Liver (tissue), 9 donors: Measurements from ENCODE around the gene MIEN1. TPM values are rescaled to one million over a fixed set of nuclear protein-coding genes. Genes with fewer than 3 reads are reported as not detected.
"Not testable (repeated sequence)": the region's sequence is repeated elsewhere in the genome, so short reads cannot be mapped to it uniquely, and the experiment has no call there.

Experiments used
- DNase-seq: peaks from one replicate; pipeline ENCODE4 v3.0.0-alpha.2; 2017; ENCODE audit warnings: low spot score
- H3K27ac ChIP-seq, 2 donors: one replicate each; pipeline ENCODE4 v1.7.0; 2013; ENCODE audit warnings: inconsistent platforms in 2 of 2, low read length in 2 of 2, control low read depth in 1 of 2, low read depth in 1 of 2, mild to moderate bottlenecking in 1 of 2
- H3K27me3 ChIP-seq, 4 donors: one replicate each; pipeline versions ENCODE4 v1.6.1 to v1.7.0; 2013; ENCODE audit warnings: low read length in 3 of 4, inconsistent platforms in 1 of 4, mild to moderate bottlenecking in 1 of 4, moderate library complexity in 1 of 4; ENCODE audit not compliant: control insufficient read depth in 4 of 4, insufficient read depth in 4 of 4
- H3K36me3 ChIP-seq, 4 donors: one replicate each; pipeline versions ENCODE4 v1.6.1 to v1.7.0; 2013; ENCODE audit warnings: low read length in 3 of 4, mild to moderate bottlenecking in 3 of 4, low read depth in 1 of 4, moderate library complexity in 1 of 4; ENCODE audit not compliant: control insufficient read depth in 4 of 4, insufficient read depth in 3 of 4
- H3K4me1 ChIP-seq, 4 donors: one replicate each; pipeline versions ENCODE4 v1.6.1 to v1.7.0; 2013; ENCODE audit warnings: low read length in 3 of 4, mild to moderate bottlenecking in 3 of 4, moderate library complexity in 1 of 4; ENCODE audit not compliant: control insufficient read depth in 4 of 4, insufficient read depth in 4 of 4
- H3K4me3 ChIP-seq, 3 donors: one replicate each; pipeline versions ENCODE4 v1.6.1 to v1.7.0; 2013; ENCODE audit warnings: low read length in 3 of 3, control low read depth in 1 of 3, low read depth in 1 of 3, mild to moderate bottlenecking in 1 of 3
- H3K9ac ChIP-seq, 2 donors: one replicate each; pipeline ENCODE4 v1.7.0; 2013; ENCODE audit warnings: low read length in 2 of 2, mild to moderate bottlenecking in 2 of 2, moderate library complexity in 2 of 2, control low read depth in 1 of 2, low read depth in 1 of 2
- H3K9me3 ChIP-seq, 4 donors: one replicate each; pipeline versions ENCODE4 v1.6.1 to v1.7.0; 2013; ENCODE audit warnings: low read length in 3 of 4; ENCODE audit not compliant: control insufficient read depth in 4 of 4
- ATF3 ChIP-seq: IDR thresholded peaks from 2 replicates; pipeline ENCODE4 v1.6.1; 2016; ENCODE audit warnings: antibody characterized with exemption
- CTCF ChIP-seq: fragments of 150-350 bp; IDR thresholded peaks from 2 replicates; pipeline ENCODE4 v1.5.1; 2017; ENCODE audit warnings: improper control_type of control experiment, low read depth, low read length; ENCODE audit not compliant: missing input control
- FOXA1 ChIP-seq: IDR thresholded peaks from 2 replicates; pipeline ENCODE4 v1.6.1; 2016; ENCODE audit warnings: antibody characterized with exemption
- FOXA2 ChIP-seq: IDR thresholded peaks from 2 replicates; pipeline ENCODE4 v1.6.1; 2016; ENCODE audit warnings: antibody characterized with exemption
- GABPA ChIP-seq, 2 donors: IDR thresholded peaks in 1 of 2; conservative IDR thresholded peaks in 1 of 2; 2 replicates each; pipeline ENCODE4 v1.6.1; 2016; ENCODE audit warnings: antibody characterized with exemption in 2 of 2, mild to moderate bottlenecking in 1 of 2, moderate library complexity in 1 of 2
- HNF4A ChIP-seq, 2 donors: conservative IDR thresholded peaks; 2 replicates each; pipeline ENCODE4 v1.6.1; 2016; ENCODE audit warnings: antibody characterized with exemption in 2 of 2, mild to moderate bottlenecking in 2 of 2
- REST ChIP-seq: IDR thresholded peaks from 2 replicates; pipeline ENCODE4 v1.6.1; 2016; ENCODE audit warnings: antibody characterized with exemption, mild to moderate bottlenecking
- RXRA ChIP-seq, 2 donors: IDR thresholded peaks; 2 replicates each; pipeline ENCODE4 v1.6.1; 2017 to 2018; ENCODE audit warnings: antibody characterized with exemption in 2 of 2, mild to moderate bottlenecking in 1 of 2
- SP1 ChIP-seq: IDR thresholded peaks from 2 replicates; pipeline ENCODE4 v1.6.1; 2018; ENCODE audit warnings: antibody characterized with exemption, mild to moderate bottlenecking
- TAF1 ChIP-seq: conservative IDR thresholded peaks from 2 replicates; pipeline ENCODE4 v1.6.1; 2016; ENCODE audit warnings: antibody characterized with exemption, mild to moderate bottlenecking
- ZBTB33 ChIP-seq: IDR thresholded peaks from 2 replicates; pipeline ENCODE4 v1.6.1; 2016; ENCODE audit warnings: antibody characterized with exemption
- WGBS: extraction: QIAGEN DNeasy Blood & Tissue Kit; methylation state at CpG from one replicate; pipeline ENCODE4 v1.1.7; 2013; 5-methylcytosine and 5-hydroxymethylcytosine counted together
- polyA plus RNA-seq, 2 donors: library from polyadenylated mRNA; stranded (reverse) in 1 of 2; unstranded in 1 of 2; fragments of 200-250 nt in 1 of 2; fragments of >200 nt in 1 of 2; fragmentation: Nextera tagmentation in 1 of 2; extraction: Ambion mirVana in 1 of 2; gene quantifications; one replicate each; pipeline versions ENCODE4 v1.2.1 to v1.2.3, GENCODE V29; 2013 to 2015
- total RNA-seq, 2 donors: library from RNA; depleted of rRNA; stranded (reverse); fragments of >200 nt; gene quantifications; one replicate each; pipeline ENCODE4 v1.2.3, GENCODE V29; 2014
- donor health status: healthy.
- donor health status: healthy.
- donor health status: healthy.
- donor health status: healthy.
- donor health status: healthy.

The MIEN1 gene
- total and polyA plus RNA-seq, 4 donors: 11.1 to 99.0 (median 29.0) TPM

GRCh38 chr17:39725923-39726322 is 4.4 kb downstream of the MIEN1 start:
- DNase-seq, H3K9ac ChIP-seq, H3K27ac ChIP-seq, H3K4me3 ChIP-seq, H3K9me3 ChIP-seq, H3K27me3 ChIP-seq: not testable (repeated sequence)
- 98% methylated on average over 1 of the region's 1 CpG for WGBS
- peaks cover 5 to 38% (median 11%) of the 10 kb centered on the region in 4 donors for H3K36me3 ChIP-seq
- peaks cover 5 to 20% (median 12%) of the 10 kb centered on the region in 4 donors for H3K4me1 ChIP-seq

GRCh38 chr17:39724731-39725130 is 5.6 kb downstream of the MIEN1 start:
- no peak overlapping the region for H3K9ac ChIP-seq
- no peaks in the 10 kb centered on the region for H3K9me3 ChIP-seq
- peaks cover 5 to 14% (median 9%) of the 10 kb centered on the region in 4 donors for H3K4me1 ChIP-seq
- no peak overlapping the region for H3K4me3 ChIP-seq
- no peak for DNase-seq
- H3K27ac ChIP-seq: no peak overlapping the region
- 97% methylated on average over 13 of the region's 13 CpGs for WGBS
- TF ChIP-seq REST: no peak
- no peak for TF ChIP-seq GABPA (IDR thresholded peaks at IDR 0.05 in 1 of 2, conservative IDR thresholded peaks at IDR 0.05 in 1 of 2)
- TF ChIP-seq ZBTB33: no peak
- no peak for TF ChIP-seq FOXA1
- no peak for TF ChIP-seq HNF4A (conservative IDR thresholded peaks at IDR 0.05)
- no peaks in the 10 kb centered on the region for H3K27me3 ChIP-seq
- H3K36me3 ChIP-seq: peaks cover 5 to 43% (median 13%) of the 10 kb centered on the region in 4 donors

GRCh38 chr17:39722965-39723848 is 7.1 kb downstream of the MIEN1 start:
- no peak overlapping the region for H3K9ac ChIP-seq
- WGBS: 88% methylated on average over 34 of the region's 34 CpGs
- DNase-seq: peak; percentile 75
- no peaks in the 10 kb centered on the region for H3K27me3 ChIP-seq
- H3K4me3 ChIP-seq: no peak overlapping the region
- H3K27ac ChIP-seq: no peak overlapping the region
- H3K9me3 ChIP-seq: no peaks in the 10 kb centered on the region
- H3K4me1 ChIP-seq: peaks cover 0 to 6% (median 2%) of the 10 kb centered on the region in 4 donors
- H3K36me3 ChIP-seq: peaks cover 0 to 46% (median 11%) of the 10 kb centered on the region in 4 donors
- TF ChIP-seq ZBTB33 (no peak), CTCF (no peak), HNF4A (conservative IDR thresholded peaks at IDR 0.05) (no peak), TAF1 (no peak), RXRA (IDR thresholded peaks at IDR 0.05) (no peak), SP1 (no peak), ATF3 (no peak), FOXA2 (no peak)
